A673 (cell line): ENCODE results near the gene JAG2. TPM values are rescaled to one million over a fixed set of nuclear protein-coding genes. Genes with fewer than 3 reads are reported as not detected.
A peak's percentile ranks its signal among the peaks of the same experiment; 100 is the strongest.

ENCODE experiments used
- BruUV-seq: library from RNA; stranded (reverse); fragments of 400-500 nt; replicated peaks from 2 replicates; lab custom pipeline; 2021; lab: Mats Ljungman, UMichigan
- CTCF ChIA-PET: fragments of 300-600 bp; sonication (Branson Sonifier 250); formaldehyde crosslinking; loops from one replicate; lab custom pipeline; 2022; ENCODE audit warnings: antibody characterized with exemption; lab: Charles Lee
- POLR2A ChIA-PET: fragments of 300-600 bp; sonication (Branson Sonifier 250); formaldehyde crosslinking; loops from one replicate; lab custom pipeline; 2022; ENCODE audit warnings: antibody characterized with exemption; ENCODE audit not compliant: low non-redundant PET; lab: Charles Lee
- DNase-seq: peaks from one replicate; pipeline ENCODE4 v3.0.0-alpha.2; 2015; ENCODE audit warnings: low spot score
- H3K27ac ChIP-seq: fragments of 200-600 bp; sonication (generic); 2 replicates; pipeline ENCODE4 v1.5.1; 2016; ENCODE audit warnings: mixed run types, low read depth, mild to moderate bottlenecking, mixed read lengths, antibody characterized with exemption, low read length; ENCODE audit not compliant: poor library complexity, severe bottlenecking
- H3K27me3 ChIP-seq: fragments of 200-600 bp; sonication (generic); replicated peaks from 2 replicates; pipeline ENCODE4 v1.6.1; 2017; ENCODE audit warnings: mixed run types, low read depth, mild to moderate bottlenecking, mixed read lengths, antibody characterized with exemption, low read length; ENCODE audit not compliant: insufficient read depth, poor library complexity
- H3K36me3 ChIP-seq: fragments of 200-600 bp; sonication (generic); 2 replicates; pipeline ENCODE4 v1.6.1; 2016; ENCODE audit warnings: mixed run types, mild to moderate bottlenecking, mixed read lengths, antibody characterized with exemption, low read length; ENCODE audit not compliant: insufficient read depth, poor library complexity, severe bottlenecking
- H3K4me1 ChIP-seq: fragments of 200-600 bp; sonication (generic); 2 replicates; pipeline ENCODE4 v1.6.1; 2017; ENCODE audit warnings: mixed run types, mild to moderate bottlenecking, mixed read lengths, antibody characterized with exemption, low read length; ENCODE audit not compliant: insufficient read depth, poor library complexity, severe bottlenecking
- H3K4me3 ChIP-seq: fragments of 200-600 bp; sonication (generic); 2 replicates; pipeline ENCODE4 v1.5.1; 2016; ENCODE audit warnings: low read depth, mixed run types, mild to moderate bottlenecking, mixed read lengths, low read length; ENCODE audit not compliant: poor library complexity, severe bottlenecking
- H3K9me3 ChIP-seq: fragments of 200-600 bp; sonication (generic); 2 replicates; pipeline ENCODE4 v1.6.1; 2016; ENCODE audit warnings: mixed run types, low read depth, mild to moderate bottlenecking, mixed read lengths, antibody characterized with exemption, low read length; ENCODE audit not compliant: poor library complexity, severe bottlenecking
- CTCF ChIP-seq: fragments of 300-800, 200-600 bp; sonication (generic); conservative IDR thresholded peaks from 2 replicates; pipeline ENCODE4 v1.5.1; 2017; ENCODE audit warnings: low read depth, mild to moderate bottlenecking, antibody characterized with exemption, low read length, moderate library complexity, mixed read lengths
- EZH2 ChIP-seq: fragments of 200-600 bp; sonication (generic); IDR thresholded peaks from 2 replicates; pipeline ENCODE4 v1.6.1; 2017; ENCODE audit warnings: borderline replicate concordance, low read depth, mild to moderate bottlenecking, mixed read lengths, antibody characterized with exemption, low read length; ENCODE audit not compliant: poor library complexity, severe bottlenecking
- intact Hi-C: fragments of 100-400 bp; cut with micrococcal nuclease; formaldehyde crosslinking; loops from one replicate; pipeline ENCODE4 v1.10.0; 2022; ENCODE audit not compliant: unreplicated experiment
- total RNA-seq: library from RNA; stranded (reverse); gene quantifications from 2 replicates; pipeline ENCODE4 v1.2.3, GENCODE V29; 2021

Gene JAG2
- total RNA-seq, 1 experiment from 2014 or later = 14.3 TPM

- no peaks in the 10 kb centered on the region for H3K9me3 ChIP-seq
- no peak for DNase-seq
- peaks cover 39% of the 10 kb centered on the region for H3K4me1 ChIP-seq
- H3K27me3 ChIP-seq = no peaks in the 10 kb centered on the region
- CTCF ChIA-PET = no interaction called here
- intact Hi-C loops = loop anchor here (5.0 kb wide), 1 partner anchor 104 kb away; no protein-coding TSS in a partner anchor
- no peak overlapping the region for H3K27ac ChIP-seq
- POLR2A ChIA-PET = no interaction called here
- no peak for TF ChIP-seq EZH2
- no peak for TF ChIP-seq CTCF
- no TSS peak for BruUV-seq
- H3K4me3 ChIP-seq = no peak overlapping the region
- H3K36me3 ChIP-seq = no peaks in the 10 kb centered on the region
These were observed 27.8 kb upstream of the JAG2 start for GRCh38 chr14:105196265-105196960.

GRCh38 chr14:105195522-105196264 is 27.1 kb upstream of the JAG2 start:
- peak; percentile 71 for DNase-seq
- CTCF ChIA-PET = interaction anchor here (0.6 kb wide), 1 partner anchor 119 kb away, joined by 3 read pairs; the partner anchor contains the start of gene PACS2
- H3K9me3 ChIP-seq = no peaks in the 10 kb centered on the region
- no TSS peak for BruUV-seq
- no peaks in the 10 kb centered on the region for H3K27me3 ChIP-seq
- no peak overlapping the region for H3K4me3 ChIP-seq
- no peak overlapping the region for H3K27ac ChIP-seq
- POLR2A ChIA-PET = no interaction called here
- intact Hi-C loops = loop anchor here (5.0 kb wide), 1 partner anchor 103 kb away; no protein-coding TSS in a partner anchor
- H3K36me3 ChIP-seq = no peaks in the 10 kb centered on the region
- H3K4me1 ChIP-seq = peaks cover 39% of the 10 kb centered on the region
- TF ChIP-seq EZH2 = no peak
- no peak for TF ChIP-seq CTCF

- H3K4me3 ChIP-seq = no peak overlapping the region
- H3K27ac ChIP-seq = no peak overlapping the region
- ChIA-PET CTCF (interaction anchor here (0.6 kb wide), 1 partner anchor 119 kb away, joined by 3 read pairs; the partner anchor contains the start of gene PACS2), POLR2A (no interaction called here)
- DNase-seq = no peak
- peaks cover 39% of the 10 kb centered on the region for H3K4me1 ChIP-seq
- BruUV-seq = no TSS peak
- no peak for TF ChIP-seq CTCF
- no peak for TF ChIP-seq EZH2
- H3K27me3 ChIP-seq = no peaks in the 10 kb centered on the region
- H3K9me3 ChIP-seq = no peaks in the 10 kb centered on the region
- H3K36me3 ChIP-seq = no peaks in the 10 kb centered on the region
- intact Hi-C loops = loop anchor here (5.0 kb wide), 1 partner anchor 103 kb away; no protein-coding TSS in a partner anchor
These were observed 26.5 kb upstream of the JAG2 start for GRCh38 chr14:105195051-105195450.
